Hepatocyte (in vitro differentiated cells): Measurements from ENCODE around the gene LSAMP. TPM values are rescaled to one million over a fixed set of nuclear protein-coding genes. Genes with fewer than 3 reads are reported as not detected.

Experiments
- DNase-seq: peaks from one replicate; pipeline ENCODE4 v3.0.0-alpha.2; 2016; ENCODE audit warnings: low spot score
- H2AFZ ChIP-seq: fragments of 200-600 bp; sonication (generic); 2 replicates; pipeline ENCODE4 v1.6.0; 2016; ENCODE audit warnings: antibody characterized with exemption, mild to moderate bottlenecking
- H3K27ac ChIP-seq: fragments of 200-600 bp; sonication (generic); 2 replicates; pipeline ENCODE4 v1.5.1; 2016; ENCODE audit warnings: mild to moderate bottlenecking
- H3K27me3 ChIP-seq: fragments of 200-600 bp; sonication (generic); 2 replicates; pipeline ENCODE4 v1.6.1; 2016
- H3K36me3 ChIP-seq: fragments of 200-600 bp; sonication (generic); replicated peaks from 2 replicates; pipeline ENCODE4 v1.5.1; 2016; ENCODE audit warnings: low read depth; ENCODE audit not compliant: insufficient read depth
- H3K4me1 ChIP-seq: fragments of 200-600 bp; sonication (generic); 2 replicates; pipeline ENCODE4 v1.5.1; 2016; ENCODE audit warnings: mild to moderate bottlenecking, moderate library complexity; ENCODE audit not compliant: insufficient read depth
- H3K4me2 ChIP-seq: fragments of 200-600 bp; sonication (generic); 2 replicates; pipeline ENCODE4 v1.6.0; 2016
- H3K4me3 ChIP-seq: fragments of 200-600 bp; sonication (generic); 2 replicates; pipeline ENCODE4 v1.5.1; 2016; ENCODE audit warnings: mild to moderate bottlenecking
- H3K79me2 ChIP-seq: fragments of 200-600 bp; sonication (generic); 2 replicates; pipeline ENCODE4 v1.6.0; 2017; ENCODE audit warnings: mild to moderate bottlenecking
- H3K9me2 ChIP-seq: fragments of 200-600 bp; sonication (generic); replicated peaks from 2 replicates; pipeline ENCODE4 v1.6.0; 2017; ENCODE audit warnings: mild to moderate bottlenecking; ENCODE audit not compliant: insufficient read depth
- H3K9me3 ChIP-seq: fragments of 200-600 bp; sonication (generic); 2 replicates; pipeline ENCODE4 v1.5.1; 2016; ENCODE audit warnings: low read depth, mild to moderate bottlenecking
- H4K20me1 ChIP-seq: fragments of 200-600 bp; sonication (generic); 2 replicates; pipeline ENCODE4 v1.6.0; 2016; ENCODE audit warnings: mild to moderate bottlenecking; ENCODE audit not compliant: insufficient read depth, poor library complexity, severe bottlenecking
- CTCF ChIP-seq: fragments of 200-600 bp; sonication (generic); IDR thresholded peaks from 2 replicates; pipeline ENCODE4 v1.5.1; 2016; ENCODE audit warnings: antibody characterized with exemption, mild to moderate bottlenecking; ENCODE audit not compliant: poor library complexity
- EZH2 ChIP-seq: fragments of 200-600 bp; sonication (generic); IDR thresholded peaks from 2 replicates; pipeline ENCODE4 v1.6.1; 2016; ENCODE audit warnings: antibody characterized with exemption, mild to moderate bottlenecking, borderline replicate concordance
- EZH2phosphoT487 ChIP-seq: fragments of 200-600 bp; sonication (generic); IDR thresholded peaks from one replicate; pipeline ENCODE4 v1.6.1; 2018; ENCODE audit warnings: antibody characterized with exemption, mild to moderate bottlenecking, low read depth, moderate library complexity; ENCODE audit not compliant: unreplicated experiment, severe bottlenecking
- WGBS: methylation state at CpG from one replicate; pipeline ENCODE4 v1.1.6; 2016; ENCODE audit warnings: low lambda C conversion rate; ENCODE audit errors: missing lambda C conversion rate; 5-methylcytosine and 5-hydroxymethylcytosine counted together
- polyA plus RNA-seq: library from polyadenylated mRNA; unstranded; fragments of >200 nt; fragmentation: Nextera tagmentation; extraction: Ambion mirVana; gene quantifications from 2 replicates; pipeline ENCODE4 v1.2.1, GENCODE V29; 2016
- total RNA-seq: library from RNA; depleted of rRNA; stranded (reverse); fragments of >200 nt; gene quantifications from 2 replicates; pipeline ENCODE4 v1.2.3, GENCODE V29; 2014

Gene LSAMP
- total and polyA plus RNA-seq, 2 experiments from 2014 or later: 15.1 to 22.3 TPM

- H2AFZ ChIP-seq: no peak overlapping the region
- no peaks in the 10 kb centered on the region for H3K9me2 ChIP-seq
- 81% methylated on average over 4 of the region's 4 CpGs for WGBS
- no peak for DNase-seq
- H3K36me3 ChIP-seq: no peaks in the 10 kb centered on the region
- no peaks in the 10 kb centered on the region for H3K27me3 ChIP-seq
- H4K20me1 ChIP-seq: no peaks in the 10 kb centered on the region
- no peak overlapping the region for H3K4me3 ChIP-seq
- H3K27ac ChIP-seq: no peak overlapping the region
- no peaks in the 10 kb centered on the region for H3K4me1 ChIP-seq
- no peaks in the 10 kb centered on the region for H3K79me2 ChIP-seq
- H3K4me2 ChIP-seq: no peak overlapping the region
- H3K9me3 ChIP-seq: no peaks in the 10 kb centered on the region
- TF ChIP-seq EZH2: no peak
- no peak for TF ChIP-seq CTCF
- no peak for TF ChIP-seq EZH2phosphoT487
Measured at GRCh38 chr3:116051040-116051439, 394.2 kb downstream of the LSAMP start.

GRCh38 chr3:116050311-116050915 lies 394.9 kb downstream of the LSAMP start:
- Histone ChIP-seq H3K79me2 (no peaks in the 10 kb centered on the region), H3K9me3 (no peaks in the 10 kb centered on the region), H3K4me1 (no peaks in the 10 kb centered on the region), H3K4me3 (no peak overlapping the region), H3K27ac (no peak overlapping the region), H3K9me2 (no peaks in the 10 kb centered on the region), H3K36me3 (no peaks in the 10 kb centered on the region), H2AFZ (no peak overlapping the region), H4K20me1 (no peaks in the 10 kb centered on the region), H3K27me3 (no peaks in the 10 kb centered on the region), H3K4me2 (no peak overlapping the region)
- 72% methylated on average over 2 of the region's 2 CpGs for WGBS
- TF ChIP-seq EZH2phosphoT487 (no peak), CTCF (no peak), EZH2 (no peak)
- DNase-seq: no peak

GRCh38 chr3:116048991-116049390 lies 396.3 kb downstream of the LSAMP start:
- Histone ChIP-seq H3K9me2 (no peaks in the 10 kb centered on the region), H2AFZ (no peak overlapping the region), H3K36me3 (no peaks in the 10 kb centered on the region), H3K9me3 (no peaks in the 10 kb centered on the region), H4K20me1 (no peaks in the 10 kb centered on the region), H3K27ac (no peak overlapping the region), H3K4me1 (no peaks in the 10 kb centered on the region), H3K4me3 (no peak overlapping the region), H3K79me2 (no peaks in the 10 kb centered on the region), H3K4me2 (no peak overlapping the region), H3K27me3 (no peaks in the 10 kb centered on the region)
- no peak for DNase-seq
- TF ChIP-seq EZH2: no peak
- TF ChIP-seq CTCF: no peak
- no peak for TF ChIP-seq EZH2phosphoT487
